Stimulated activated CD8-positive, alpha-beta memory T cell treated with anti-CD3 and anti-CD28 coated beads, Interleukin-12 subunit alpha, Interleukin-12 subunit beta, amount 100 ng/mL, for 24 hours (primary cell): Measurements from ENCODE around the gene TSPOAP1.

ENCODE experiments used
- DNase-seq: peaks from one replicate; pipeline ENCODE4 v3.0.0-alpha.2; 2020; ENCODE audit errors: extremely low read depth

TSPOAP1 gene

DNA sequence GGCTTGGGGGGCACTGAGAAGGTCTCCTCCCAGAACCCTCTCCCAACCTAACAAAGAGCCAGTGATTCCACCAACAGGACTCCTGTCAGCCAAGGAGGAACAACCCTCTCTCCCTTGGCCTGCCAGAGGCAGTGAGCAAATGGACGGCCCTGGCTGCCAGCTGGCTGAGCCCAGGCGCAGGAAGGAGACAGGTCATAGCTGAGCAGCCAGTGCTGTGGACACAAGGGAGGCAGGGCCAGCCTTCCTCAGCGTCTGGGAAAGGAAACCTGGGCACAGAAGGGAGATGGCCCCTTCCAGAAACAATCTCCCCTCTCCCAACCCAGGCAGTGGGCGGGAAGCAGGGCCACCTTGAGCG, 50.0 kb downstream of the TSPOAP1 start:
- no peak for DNase-seq

DNA sequence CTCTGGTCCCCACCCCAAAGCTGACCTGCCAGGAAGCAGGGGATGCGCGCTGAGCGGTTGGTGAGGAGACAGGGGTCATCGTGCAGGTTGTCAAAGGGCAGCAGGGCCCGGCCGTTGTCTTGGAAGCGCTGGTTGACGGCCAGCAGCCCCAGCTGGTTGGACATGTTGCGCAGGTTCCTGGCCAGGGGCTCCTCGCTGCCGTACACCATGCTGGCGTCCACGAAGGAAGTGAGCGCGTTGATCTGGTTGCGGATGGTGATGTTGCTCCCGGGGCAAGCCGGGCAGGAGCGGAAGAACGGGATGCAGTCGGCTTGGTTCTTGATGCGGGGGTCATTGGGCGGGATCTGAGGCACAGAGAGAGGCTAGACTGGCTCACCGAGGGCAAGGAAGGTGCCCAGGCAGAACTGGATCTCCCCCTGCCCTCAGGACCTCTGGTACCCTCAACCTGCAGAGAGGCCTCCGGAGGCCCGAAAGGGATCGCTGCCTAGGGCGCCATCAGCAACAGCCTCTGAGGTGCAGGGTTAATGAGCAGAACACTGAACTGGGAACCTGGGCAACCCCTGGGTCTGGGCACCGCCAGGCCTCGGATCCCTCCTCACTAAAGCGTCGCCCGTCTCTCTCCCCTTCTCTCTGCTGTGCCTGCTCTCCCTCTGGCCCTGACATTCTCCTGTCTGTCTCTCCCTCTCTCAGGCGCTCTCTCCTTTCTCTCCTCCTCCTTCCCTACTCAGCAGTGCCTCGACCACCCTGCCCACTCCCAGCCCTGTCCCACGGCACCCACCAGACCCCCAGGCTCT, 50.6 kb downstream of the TSPOAP1 start:
- no peak for DNase-seq

DNA sequence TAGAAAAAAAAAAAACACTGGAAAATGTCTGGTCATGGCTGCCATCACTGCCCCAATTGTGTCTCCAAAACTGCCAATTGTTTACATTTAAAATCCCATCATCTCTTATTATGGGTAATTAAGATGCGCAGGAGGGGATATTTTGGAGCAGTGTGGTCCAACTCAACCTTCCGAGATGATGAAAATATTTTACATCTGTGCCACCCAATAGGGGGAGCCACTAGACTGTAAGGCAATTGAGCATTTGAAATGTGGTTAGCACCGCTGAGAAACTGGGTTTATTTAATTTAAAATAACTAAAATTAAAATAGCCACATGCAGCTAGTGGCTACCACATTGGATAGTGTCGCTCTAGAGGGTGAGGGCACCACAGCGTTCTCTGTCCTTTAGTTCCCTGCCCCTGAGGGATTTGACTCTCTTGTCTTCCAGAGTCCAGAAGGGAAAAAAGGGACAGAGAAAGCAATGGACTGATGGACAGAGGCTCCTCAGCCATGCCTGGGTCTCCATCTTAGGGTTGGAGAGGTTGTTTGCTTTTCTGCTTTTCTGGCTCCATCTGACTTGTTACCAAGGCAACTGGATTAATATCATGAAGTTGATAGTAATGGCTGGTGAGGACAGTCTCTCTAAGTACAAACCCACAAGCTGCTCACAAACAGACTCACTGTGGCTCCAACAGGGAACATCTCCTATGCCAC, 51.3 kb downstream of the TSPOAP1 start:
- DNase-seq: no peak

DNA sequence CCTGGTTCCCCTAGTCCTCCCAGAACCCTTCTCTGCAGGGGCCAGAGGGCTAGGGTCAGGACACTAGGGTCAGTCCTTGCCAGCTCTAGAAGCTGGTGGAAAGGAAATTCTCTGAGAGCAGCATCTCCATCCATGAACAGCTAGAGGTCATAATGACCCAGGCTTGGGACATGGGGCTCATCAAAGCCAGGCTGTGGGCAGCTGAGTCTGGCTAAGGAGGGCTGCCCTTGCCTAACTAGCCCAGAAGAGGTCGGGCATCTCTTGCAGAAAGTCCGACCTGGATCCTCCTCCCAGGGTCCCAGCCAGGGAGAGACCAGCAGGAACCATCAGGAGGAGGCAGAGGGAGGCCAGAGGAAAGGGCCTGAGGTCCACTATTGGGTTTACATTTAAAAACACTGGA, 52.2 kb downstream of the TSPOAP1 start:
- DNase-seq: no peak

DNA sequence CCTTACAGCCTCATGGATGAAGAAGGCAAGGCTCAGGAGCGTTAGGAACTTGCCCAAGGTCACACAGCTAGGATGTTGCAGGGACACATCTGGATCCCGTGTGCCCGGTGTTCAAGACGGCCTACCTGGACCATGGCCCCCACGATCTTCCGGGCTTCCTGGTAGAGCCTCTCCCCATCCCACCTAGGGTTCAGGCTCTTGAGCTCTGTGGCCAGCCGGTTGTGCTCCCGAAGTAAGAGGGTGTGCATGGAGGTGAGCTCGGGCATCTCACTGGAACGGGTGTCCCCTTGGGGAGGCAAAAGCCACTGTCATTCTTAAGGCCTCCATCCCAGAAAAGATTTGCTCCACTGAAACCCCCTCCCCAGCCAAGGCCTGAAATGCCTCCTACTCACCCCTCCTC, 53.2 kb downstream of the TSPOAP1 start:
- DNase-seq: no peak

DNA sequence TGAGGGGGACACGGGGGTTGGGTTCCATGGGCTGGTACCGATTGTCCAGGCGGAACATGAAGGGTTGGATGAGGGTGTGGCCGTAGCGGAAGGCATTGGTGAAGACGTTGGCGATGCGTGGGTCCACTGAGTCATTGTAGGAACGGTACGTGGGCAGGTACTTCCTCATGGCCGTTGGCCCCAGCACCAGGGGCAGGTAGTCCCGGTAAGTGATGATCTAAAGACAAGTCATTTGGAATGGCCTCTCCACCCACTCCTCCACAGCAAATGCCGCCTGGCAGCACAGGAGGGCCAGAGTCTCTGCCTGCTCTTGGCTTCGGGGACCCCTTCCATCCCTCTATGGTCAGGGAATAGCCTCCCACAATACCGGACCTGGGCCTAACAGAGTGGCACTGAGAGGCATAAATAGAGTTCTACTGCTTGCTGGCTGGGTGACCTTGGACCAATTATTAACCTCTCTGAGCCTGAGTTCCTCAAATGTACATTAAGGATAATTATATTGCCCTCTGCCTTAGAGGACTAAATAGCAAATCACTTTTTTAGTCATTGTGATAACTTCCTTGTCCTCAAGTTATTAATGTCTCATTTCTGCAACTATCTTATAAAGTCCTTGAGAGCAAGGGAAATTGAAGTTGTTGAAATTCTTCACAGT, 55.0 kb downstream of the TSPOAP1 start:
- no peak for DNase-seq

DNA sequence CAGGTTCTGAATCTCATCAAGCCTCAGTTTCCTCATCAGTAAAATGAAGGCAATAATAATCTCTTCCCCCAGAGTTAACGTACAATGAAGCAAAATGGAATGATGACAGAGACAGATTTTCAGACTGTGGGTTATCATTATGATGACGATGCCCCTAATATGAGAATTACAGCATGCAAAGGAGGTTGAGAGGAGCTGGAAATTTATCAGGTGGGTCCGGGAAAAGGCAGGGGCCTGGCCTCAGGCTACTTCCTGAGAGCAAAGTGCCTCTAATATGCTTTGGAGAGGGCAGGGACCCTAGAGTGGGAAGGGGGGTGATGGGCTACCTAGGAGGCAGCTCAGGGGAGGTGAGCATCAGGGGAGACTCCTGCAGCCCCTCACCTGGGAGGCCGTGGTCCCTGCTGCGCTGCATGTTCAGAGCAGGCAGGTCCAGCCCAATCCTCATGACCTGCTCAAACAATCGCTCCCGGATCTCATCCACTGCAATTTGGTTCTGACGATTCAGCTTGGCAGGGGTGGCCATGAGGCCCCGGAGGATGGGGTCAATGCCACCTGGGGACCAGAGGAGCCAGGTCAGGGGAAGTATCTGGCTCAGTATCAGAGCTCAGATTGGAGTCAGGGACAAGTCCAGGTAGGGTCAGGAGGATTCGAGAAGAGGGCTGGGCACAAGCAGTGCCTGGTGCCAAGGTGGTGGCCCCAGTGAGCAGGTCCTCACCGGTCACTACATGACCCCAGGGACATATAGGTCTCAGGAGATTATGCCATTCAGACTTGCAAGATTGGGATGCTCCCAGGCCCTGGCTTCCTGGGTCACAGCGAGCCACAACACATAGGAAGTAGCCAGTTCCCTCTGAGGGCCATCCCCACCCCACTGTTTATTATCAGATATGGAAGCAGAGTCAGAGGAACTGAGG, 56.0 kb downstream of the TSPOAP1 start:
- DNase-seq: no peak

DNA sequence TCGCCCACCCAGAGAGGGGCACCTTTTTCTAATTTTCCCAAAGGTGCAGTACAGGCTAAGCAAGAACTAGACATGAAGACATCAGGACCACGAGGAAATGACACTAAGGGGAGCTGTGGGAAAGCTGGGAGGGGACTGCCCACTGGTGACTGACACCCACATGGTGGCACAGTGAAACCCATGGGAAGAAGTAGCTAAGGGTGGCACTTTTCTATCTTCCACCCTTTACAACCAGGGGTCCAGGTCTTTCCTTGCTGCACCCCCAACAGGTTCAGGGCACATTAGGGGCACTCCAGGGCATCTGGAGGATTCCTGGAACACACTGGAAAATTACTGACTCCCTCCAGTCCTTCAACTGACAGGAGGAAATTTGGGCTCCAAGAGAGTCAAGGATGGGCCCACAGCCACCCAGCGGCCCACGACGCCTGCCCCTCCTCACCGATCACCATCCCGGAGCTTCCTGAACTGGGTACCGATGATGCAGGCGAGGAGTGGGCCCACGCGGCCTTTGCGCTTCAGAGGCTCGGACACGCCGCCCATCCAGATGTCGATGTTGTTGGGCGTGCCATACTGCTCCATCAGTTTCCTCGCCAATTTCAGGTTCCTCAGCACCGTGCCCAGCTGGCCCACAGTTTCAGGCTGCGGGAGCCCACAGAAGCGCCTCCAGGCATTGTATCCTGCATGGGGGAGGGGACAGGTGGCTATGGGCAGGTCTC, 57.2 kb downstream of the TSPOAP1 start:
- no peak for DNase-seq

DNA sequence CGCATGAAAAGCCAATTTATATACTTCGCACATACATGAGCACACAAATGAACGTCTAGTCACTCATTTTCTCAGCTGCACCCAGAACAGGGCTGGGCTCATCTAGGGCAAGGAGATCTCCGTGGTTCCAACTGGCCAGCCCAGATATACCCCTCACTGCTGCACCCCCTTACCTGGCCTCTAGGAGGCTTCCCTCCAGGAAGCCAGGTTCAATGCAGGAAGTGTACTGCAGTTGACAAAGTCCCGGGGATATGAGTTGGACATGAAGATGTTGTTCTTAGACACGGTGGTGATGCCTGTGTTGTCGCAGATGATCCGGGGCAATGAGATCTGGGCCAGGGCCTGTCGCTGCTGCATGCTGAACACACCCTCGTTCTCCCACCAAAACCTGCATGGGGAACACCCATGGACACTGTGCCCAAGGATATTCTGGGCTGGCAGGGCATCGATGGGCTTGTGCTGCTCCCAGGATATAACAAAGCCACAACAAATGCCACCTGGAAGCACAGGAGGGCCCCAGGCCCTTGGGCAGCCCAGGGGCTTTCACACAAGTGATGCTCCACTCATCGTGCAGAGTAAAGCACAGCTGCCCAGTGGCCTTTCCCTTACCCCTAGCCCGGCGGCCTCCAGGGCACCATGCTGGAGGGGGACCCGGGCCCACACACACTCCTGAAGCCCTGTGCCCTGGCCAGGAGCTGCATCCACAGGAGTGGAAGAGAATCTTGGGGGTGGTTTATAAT, 57.9 kb downstream of the TSPOAP1 start:
- no peak for DNase-seq

DNA sequence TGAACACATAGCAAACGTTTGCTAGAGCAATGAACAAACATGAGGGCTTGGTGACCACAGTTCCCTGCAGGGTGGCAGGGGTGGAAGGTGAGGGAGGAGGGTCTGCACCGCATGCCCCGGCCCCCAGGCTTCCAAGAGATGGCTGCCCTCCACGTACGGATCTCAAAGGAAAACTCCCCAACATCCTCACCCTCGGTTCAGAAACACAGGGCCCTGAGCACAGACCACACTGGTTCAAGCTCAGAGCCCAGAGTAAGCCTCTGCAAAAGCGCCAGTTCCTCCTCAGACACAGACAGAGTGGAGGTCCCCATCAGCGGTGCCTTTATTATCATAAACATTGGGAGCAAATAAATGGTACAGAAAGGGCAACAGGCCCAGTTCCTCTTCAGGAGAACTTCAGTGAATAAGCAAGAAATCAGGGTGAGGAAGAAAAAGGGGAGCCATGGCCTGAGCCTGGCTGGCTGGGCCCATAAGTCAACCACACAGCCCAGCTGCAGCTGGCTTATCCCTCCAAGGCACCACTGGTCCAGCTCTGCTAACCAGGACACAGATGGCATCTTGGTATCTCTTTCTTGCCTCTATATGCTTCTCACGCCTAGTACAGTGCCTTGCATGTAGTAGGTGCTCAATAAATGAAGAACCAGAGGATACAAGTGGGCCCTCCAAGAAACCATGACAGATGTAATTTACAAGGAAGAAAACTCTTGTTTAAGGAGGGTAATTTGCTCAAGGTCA, 58.9 kb downstream of the TSPOAP1 start:
- no peak for DNase-seq

DNA sequence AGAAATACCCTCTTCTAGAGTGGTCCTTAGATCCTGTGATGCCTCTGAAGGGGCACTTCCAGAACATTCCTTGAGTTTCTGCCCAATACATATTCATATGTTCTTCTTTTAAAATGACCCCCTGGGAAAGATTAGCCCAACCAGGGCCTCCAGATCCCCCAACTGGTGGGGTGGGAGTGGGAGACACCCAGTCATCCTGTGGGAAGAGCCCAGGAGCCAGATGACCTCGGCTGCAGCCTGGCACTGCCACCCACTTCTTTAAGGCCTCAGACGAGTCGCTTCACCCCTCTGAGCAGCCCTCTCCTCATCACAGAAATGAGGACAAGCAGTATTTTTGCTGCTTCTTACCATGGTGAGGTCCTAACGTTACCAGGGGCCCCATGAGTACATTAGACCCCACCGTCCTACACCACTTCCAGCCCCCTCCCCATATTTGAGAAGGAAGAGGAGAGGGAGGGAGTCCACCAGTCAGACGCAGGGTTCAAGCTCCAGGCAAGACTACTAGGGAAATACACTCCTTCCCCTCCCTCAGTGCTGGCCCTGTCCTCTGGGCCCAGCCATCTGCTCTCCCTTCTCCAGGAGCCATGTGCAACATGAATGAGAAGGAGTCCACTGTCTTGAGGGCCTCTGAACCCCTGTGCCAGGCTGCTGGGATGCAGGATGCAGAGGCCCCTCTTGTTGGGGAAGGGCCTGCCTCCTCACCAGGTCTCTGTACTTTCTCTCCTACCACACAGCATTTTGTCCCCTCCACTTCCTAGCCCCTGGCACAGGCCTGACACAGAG, 59.6 kb downstream of the TSPOAP1 start:
- DNase-seq: no peak

DNA sequence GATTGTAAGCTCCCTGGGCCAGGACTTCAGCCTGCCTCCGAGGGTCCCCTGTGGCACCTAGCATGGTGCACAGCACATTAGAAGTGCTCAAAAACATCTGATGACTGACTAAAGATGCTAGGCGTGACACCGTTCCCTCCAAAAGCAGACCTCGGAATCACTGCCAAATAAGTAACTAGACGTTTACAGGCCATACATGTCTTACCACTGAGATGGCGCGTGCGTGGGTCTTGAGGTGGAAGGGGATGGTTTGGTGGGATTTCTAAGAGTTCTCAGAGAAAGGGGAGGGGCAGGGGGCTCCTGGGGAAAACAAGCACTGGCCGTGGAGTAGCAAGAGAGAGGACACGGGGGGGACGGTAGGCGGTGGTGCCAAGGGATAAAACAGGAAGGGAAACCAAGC, 60.3 kb downstream of the TSPOAP1 start:
- DNase-seq: no peak

DNA sequence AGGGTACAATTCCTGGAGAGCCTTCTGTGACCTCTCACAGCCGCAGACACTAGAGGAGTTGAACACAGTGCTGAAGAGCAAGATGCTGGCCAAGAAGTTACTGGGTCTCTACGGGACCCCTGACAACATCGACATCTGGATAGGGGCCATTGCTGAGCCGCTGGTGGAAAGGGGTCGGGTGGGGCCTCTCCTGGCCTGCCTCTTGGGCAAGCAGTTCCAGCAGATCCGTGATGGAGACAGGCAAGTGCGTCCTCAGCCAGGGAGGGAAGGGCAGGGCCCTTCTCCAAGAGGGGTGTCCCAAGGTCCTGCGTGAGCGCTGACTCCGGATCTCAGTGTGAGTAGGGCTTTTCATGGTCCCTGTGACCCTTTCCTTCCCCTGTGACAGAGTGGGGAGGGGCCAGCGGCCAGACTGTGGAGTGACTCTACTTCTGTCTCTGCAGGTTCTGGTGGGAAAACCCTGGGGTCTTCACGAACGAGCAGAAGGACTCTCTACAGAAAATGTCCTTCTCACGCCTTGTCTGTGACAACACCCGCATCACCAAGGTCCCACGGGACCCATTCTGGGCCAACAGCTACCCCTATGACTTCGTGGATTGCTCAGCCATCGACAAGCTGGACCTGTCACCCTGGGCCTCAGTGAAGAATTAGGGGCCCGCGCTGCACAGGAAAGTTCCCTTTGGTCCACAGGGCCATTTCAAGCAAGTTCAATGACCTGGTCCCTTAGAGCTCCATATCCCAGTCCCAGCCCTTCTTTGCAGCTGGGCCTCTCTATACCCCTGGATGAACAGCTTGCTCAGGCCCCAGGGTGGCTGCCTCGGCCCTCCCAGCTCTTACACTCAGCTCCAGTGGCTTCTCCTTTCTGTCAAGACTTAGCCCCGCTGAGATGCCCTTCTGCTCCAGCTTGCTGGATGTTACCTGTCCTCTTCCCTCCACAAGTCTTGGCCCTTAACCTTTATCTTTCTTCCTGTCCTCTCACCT, 61.0 kb downstream of the TSPOAP1 start:
- no peak for DNase-seq

DNA sequence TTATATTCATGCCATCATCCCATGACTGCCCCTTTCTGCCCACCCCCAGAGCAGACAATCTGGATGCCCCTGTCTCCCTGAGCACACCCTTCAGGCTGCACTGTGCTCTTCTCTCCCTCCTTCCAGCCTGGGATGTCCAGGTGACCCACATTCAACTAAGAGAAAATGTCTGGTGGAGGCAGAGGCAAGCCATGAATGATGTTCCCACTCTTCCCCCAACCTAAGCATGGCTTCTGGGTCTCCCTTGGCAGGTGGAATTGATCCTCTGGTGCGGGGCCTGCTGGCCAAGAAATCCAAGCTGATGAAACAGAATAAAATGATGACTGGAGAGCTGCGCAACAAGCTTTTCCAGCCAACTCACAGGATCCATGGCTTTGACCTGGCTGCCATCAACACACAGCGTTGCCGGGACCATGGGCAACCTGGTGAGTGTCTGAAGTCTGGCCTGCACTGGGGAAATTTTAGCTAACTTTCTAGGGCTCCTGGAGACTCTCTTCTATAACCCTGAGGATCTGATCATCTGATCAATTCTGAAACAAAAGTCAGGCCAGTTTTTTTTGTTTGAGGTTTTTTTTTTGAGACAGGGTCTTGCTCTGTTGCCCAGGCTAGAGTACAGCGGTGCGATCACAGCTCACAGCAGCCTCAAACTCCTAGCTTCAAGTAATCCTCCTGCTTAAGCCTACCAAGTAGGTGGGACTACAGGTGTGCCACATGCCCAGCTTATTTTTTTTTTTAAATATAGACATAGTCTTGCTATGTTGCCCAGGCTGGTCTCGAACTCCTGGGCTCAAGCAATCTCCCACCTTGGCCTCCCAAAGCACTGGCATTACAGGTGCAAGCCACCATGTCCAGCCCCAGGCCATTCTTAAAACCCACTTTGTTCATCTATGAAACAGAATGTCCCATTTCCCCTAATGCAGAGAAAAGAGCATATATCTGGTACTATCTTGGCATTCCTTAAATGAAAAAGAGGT, 62.4 kb downstream of the TSPOAP1 start:
- DNase-seq: no peak

DNA sequence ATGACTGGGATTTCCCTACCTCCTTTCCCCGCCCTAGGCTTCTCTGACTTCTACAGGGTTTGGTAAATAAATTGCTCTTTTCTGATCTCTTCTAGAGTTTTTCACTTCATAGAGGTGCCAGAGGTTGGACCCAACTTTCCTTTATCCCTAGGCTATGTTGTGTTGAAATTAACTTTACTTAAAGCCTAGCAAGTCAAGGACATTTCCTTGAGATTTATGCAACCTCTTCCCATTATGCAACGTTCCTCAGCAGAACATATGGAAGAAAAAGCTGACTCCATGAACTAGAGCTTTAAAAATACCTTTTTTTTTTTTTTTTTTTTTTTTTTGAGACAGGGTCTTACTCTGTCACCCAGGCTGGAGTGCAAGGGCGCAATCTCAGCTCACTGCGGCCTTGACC, 63.3 kb downstream of the TSPOAP1 start:
- DNase-seq: no peak

DNA sequence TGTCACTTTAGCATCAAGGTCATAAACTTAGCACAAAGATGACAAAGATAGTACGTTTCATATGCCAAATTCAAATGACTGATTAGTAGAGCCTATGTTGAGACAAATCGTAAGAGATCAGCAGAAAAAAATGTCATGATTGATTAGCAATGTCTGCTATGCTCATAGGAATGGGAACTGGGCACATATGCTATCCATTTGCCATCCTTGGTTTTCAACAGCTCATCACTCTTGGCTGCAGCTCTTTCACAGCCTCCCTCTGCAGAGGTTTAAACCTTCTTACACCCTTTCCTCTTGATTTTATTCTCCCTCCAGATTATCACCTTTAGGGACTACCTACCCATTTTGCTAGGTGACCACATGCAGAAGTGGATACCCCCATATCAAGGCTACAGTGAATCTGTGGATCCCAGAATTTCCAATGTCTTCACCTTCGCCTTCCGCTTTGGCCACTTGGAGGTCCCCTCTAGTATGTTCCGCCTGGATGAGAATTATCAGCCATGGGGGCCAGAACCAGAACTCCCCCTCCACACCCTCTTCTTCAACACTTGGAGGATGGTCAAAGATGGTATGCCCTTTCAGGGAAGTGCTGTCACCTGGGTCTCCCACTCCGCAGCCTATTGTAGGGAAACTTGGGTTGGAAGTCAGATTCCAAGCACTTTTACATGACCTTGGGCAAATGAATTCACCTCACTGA, 64.0 kb downstream of the TSPOAP1 start:
- DNase-seq: no peak
